ENCODE results near the gene OR2F1.
"Not testable (repeated sequence)": the region's sequence is repeated elsewhere in the genome, so short reads cannot be mapped to it uniquely, and the experiment has no call there.

OR2F1 gene

GRCh38 chr7:144006029-144006691 lies 51.5 kb downstream of the OR2F1 start:
- no peak for DNase-seq (ENCODE audit: extremely low read depth in 1 of 2, low read depth in 1 of 2)

- DNase-seq (ENCODE audit: extremely low read depth in 1 of 2, low read depth in 1 of 2), result no peak
These were observed 52.0 kb downstream of the OR2F1 start for GRCh38 chr7:144006692-144007042.

GRCh38 chr7:144009361-144009760 lies 54.7 kb downstream of the OR2F1 start:
- DNase-seq (ENCODE audit: extremely low read depth in 1 of 2, low read depth in 1 of 2), result no peak

- not testable (repeated sequence) for DNase-seq (ENCODE audit: extremely low read depth in 1 of 2, low read depth in 1 of 2)
These were observed 55.4 kb downstream of the OR2F1 start for GRCh38 chr7:144010061-144010460.

- DNase-seq (ENCODE audit: extremely low read depth in 1 of 2, low read depth in 1 of 2), result not testable (repeated sequence)
These were observed 56.2 kb downstream of the OR2F1 start for GRCh38 chr7:144010821-144011220.

- DNase-seq (ENCODE audit: extremely low read depth in 1 of 2, low read depth in 1 of 2), result no peak
These were observed 57.0 kb downstream of the OR2F1 start for GRCh38 chr7:144011458-144012230.

All from stimulated activated CD8-positive, alpha-beta memory T cell treated with anti-CD3 and anti-CD28 coated beads, Interleukin-7, amount 100 ng/mL, for 48 hours (primary cell).